ENCODE measurements around the gene C1orf116. TPM values are rescaled to one million over a fixed set of nuclear protein-coding genes. Genes with fewer than 3 reads are reported as not detected.

The C1orf116 gene
- total RNA-seq, 1 experiment from 2014 or later = 124 TPM

DNA sequence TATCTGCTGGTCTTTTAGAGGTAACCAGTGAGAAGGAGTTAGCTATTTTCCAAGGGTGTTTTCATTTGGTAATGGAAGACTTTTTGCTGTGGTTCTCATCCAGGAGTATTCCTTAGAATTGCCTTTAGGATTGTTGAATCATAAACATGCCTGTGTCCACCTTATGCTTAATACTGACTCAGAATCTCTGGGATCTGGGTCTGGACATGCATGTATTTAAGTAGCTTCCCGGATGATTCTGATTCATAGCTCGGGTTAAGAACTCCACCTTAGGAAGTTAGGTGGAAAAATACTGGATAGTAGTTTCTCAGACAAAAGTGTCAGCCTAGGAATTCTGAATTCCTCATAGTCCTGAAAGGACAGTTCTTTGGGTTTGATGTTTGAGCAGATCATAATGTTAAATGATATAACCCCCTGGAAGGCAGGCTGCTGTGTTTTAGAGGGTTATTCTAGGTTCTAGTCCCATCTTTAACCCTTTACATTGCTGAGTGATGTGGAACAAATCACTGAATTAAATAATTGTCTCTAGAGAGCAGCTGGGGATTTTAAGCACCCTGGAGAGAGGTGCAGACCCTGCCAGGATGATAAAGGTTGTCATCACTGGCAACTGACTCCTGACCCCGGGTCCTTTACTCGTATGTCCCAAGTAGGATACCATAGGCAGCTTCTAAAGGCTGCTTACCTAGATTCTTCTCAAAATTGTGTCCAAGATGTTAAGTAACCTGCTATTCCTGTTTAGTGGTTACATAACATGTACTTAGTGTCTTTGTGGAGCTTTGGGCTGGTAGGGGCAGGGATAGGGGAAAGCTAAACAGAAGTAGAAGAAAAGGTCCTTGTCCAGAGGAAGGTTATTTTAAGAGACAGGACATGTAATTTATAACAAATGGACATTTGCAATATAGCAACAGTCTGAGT is 41.6 kb upstream of the C1orf116 start:
- no peak for DNase-seq
- Mint-ChIP-seq H3K9me3 (ENCODE audit: low read depth, unreplicated experiment) (no peaks in the 10 kb centered on the region), H3K4me3 (ENCODE audit: low read depth, unreplicated experiment) (no peak overlapping the region), H3K27me3 (ENCODE audit: unreplicated experiment) (no peaks in the 10 kb centered on the region), H3K27ac (ENCODE audit: unreplicated experiment) (no peak overlapping the region), H3K36me3 (ENCODE audit: insufficient read depth, unreplicated experiment) (peaks cover 10% of the 10 kb centered on the region), H3K4me1 (ENCODE audit: low read depth, unreplicated experiment) (peaks cover 9% of the 10 kb centered on the region)
- no TSS peak for BruUV-seq (replicated peaks)
- CTCF ChIA-PET = no interaction called here
- TF ChIP-seq, protein P1, sequence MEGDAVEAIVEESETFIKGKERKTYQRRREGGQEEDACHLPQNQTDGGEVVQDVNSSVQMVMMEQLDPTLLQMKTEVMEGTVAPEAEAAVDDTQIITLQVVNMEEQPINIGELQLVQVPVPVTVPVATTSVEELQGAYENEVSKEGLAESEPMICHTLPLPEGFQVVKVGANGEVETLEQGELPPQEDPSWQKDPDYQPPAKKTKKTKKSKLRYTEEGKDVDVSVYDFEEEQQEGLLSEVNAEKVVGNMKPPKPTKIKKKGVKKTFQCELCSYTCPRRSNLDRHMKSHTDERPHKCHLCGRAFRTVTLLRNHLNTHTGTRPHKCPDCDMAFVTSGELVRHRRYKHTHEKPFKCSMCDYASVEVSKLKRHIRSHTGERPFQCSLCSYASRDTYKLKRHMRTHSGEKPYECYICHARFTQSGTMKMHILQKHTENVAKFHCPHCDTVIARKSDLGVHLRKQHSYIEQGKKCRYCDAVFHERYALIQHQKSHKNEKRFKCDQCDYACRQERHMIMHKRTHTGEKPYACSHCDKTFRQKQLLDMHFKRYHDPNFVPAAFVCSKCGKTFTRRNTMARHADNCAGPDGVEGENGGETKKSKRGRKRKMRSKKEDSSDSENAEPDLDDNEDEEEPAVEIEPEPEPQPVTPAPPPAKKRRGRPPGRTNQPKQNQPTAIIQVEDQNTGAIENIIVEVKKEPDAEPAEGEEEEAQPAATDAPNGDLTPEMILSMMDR (IDR thresholded peaks at IDR 0.05; ENCODE audit: unreplicated experiment) = no peak
- intact Hi-C loops (cut with micrococcal nuclease; ENCODE audit: unreplicated experiment) = loop anchor here (10.0 kb wide), 2 partner anchors 269 to 339 kb away; no protein-coding TSS in a partner anchor

DNA sequence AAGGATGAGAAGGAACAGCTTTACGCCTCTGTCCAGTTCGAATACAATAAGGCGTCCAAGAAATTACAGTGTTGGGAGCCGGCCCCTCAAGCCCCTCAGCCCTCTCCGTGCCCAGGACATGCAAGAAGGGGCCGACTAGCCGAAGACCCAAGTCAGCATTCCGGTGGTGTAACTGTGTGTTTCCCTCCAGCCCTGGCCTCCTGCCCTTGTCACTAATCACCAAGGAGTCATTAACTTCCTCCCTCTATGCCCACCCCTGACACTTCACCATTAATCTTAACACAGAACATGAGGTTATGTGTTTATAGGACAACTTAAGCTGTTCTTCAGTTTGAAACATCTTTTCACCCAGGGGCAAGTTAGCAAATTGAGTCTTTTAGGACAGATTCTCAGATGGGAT is 39.7 kb upstream of the C1orf116 start:
- DNase-seq = no peak
- Mint-ChIP-seq H3K4me1 (ENCODE audit: low read depth, unreplicated experiment) (peaks cover 9% of the 10 kb centered on the region), H3K9me3 (ENCODE audit: low read depth, unreplicated experiment) (no peaks in the 10 kb centered on the region), H3K36me3 (ENCODE audit: insufficient read depth, unreplicated experiment) (peaks cover 25% of the 10 kb centered on the region), H3K27me3 (ENCODE audit: unreplicated experiment) (no peaks in the 10 kb centered on the region), H3K4me3 (ENCODE audit: low read depth, unreplicated experiment) (no peak overlapping the region), H3K27ac (ENCODE audit: unreplicated experiment) (no peak overlapping the region)
- BruUV-seq (replicated peaks) = no TSS peak
- TF ChIP-seq, protein P1 (IDR thresholded peaks at IDR 0.05; ENCODE audit: unreplicated experiment) = no peak
- CTCF ChIA-PET = no interaction called here
- intact Hi-C loops (cut with micrococcal nuclease; ENCODE audit: unreplicated experiment) = loop anchor here (10.0 kb wide), 2 partner anchors 267 to 337 kb away; no protein-coding TSS in a partner anchor

DNA sequence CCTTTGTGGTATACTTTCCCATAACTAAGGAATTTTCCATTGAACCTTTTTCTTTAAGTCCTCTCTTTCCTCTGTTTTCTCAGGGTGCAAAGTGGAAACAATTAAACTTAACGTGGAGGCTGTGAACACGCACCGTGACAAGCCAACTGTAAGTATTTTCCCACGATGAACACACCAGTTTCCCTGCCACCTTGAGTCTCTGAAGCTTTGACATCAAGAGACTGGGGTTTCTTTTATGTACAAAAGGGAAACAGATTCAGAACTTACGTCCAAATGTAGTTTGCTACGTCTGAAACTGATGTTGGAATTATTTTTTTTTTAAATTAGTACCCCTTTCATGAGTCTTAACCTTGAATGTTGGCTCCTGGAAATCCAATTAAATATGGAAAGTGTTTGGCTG is 38.9 kb upstream of the C1orf116 start:
- DNase-seq = no peak

DNA sequence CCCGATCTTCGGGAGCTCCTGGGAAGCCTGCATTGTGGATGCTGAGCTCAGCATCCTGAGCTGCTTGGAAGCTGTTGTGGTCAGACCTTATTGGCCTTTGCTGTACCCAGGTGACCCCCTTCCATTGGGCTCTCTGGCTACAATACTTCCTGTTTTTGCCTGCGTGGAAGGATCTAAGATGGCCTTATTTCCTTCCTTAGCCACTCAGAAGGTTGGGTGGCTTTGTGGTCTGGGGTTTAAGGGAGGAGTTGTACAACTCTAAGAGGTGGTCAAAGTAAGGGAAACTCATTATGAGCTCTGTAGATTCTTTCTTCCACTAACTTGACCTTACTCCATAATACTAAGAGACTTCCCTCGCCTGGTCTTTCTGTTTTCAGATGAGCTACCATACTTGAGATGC is 38.3 kb upstream of the C1orf116 start:
- Mint-ChIP-seq H3K4me3 (ENCODE audit: low read depth, unreplicated experiment) (no peak overlapping the region), H3K27me3 (ENCODE audit: unreplicated experiment) (no peaks in the 10 kb centered on the region), H3K9me3 (ENCODE audit: low read depth, unreplicated experiment) (no peaks in the 10 kb centered on the region), H3K36me3 (ENCODE audit: insufficient read depth, unreplicated experiment) (peaks cover 25% of the 10 kb centered on the region), H3K4me1 (ENCODE audit: low read depth, unreplicated experiment) (peaks cover 11% of the 10 kb centered on the region), H3K27ac (ENCODE audit: unreplicated experiment) (no peak overlapping the region)
- CTCF ChIA-PET = no interaction called here
- TF ChIP-seq, protein P1 (IDR thresholded peaks at IDR 0.05; ENCODE audit: unreplicated experiment) = no peak
- DNase-seq = no peak
- intact Hi-C loops (cut with micrococcal nuclease; ENCODE audit: unreplicated experiment) = loop anchor here (10.0 kb wide), 2 partner anchors 266 to 336 kb away; no protein-coding TSS in a partner anchor
- BruUV-seq (replicated peaks) = no TSS peak

More for the DNA sequence above, 38.9 kb upstream of the C1orf116 start:
- intact Hi-C loops (cut with micrococcal nuclease; ENCODE audit: unreplicated experiment) = loop anchor here (10.0 kb wide), 2 partner anchors 267 to 337 kb away; no protein-coding TSS in a partner anchor
- H3K4me1 Mint-ChIP-seq (ENCODE audit: low read depth, unreplicated experiment) = peaks cover 11% of the 10 kb centered on the region
- no TSS peak for BruUV-seq (replicated peaks)
- TF ChIP-seq, protein P1 (IDR thresholded peaks at IDR 0.05; ENCODE audit: unreplicated experiment) = no peak
- CTCF ChIA-PET = no interaction called here
- H3K9me3 Mint-ChIP-seq (ENCODE audit: low read depth, unreplicated experiment) = no peaks in the 10 kb centered on the region
- H3K27ac Mint-ChIP-seq (ENCODE audit: unreplicated experiment) = no peak overlapping the region
- H3K36me3 Mint-ChIP-seq (ENCODE audit: insufficient read depth, unreplicated experiment) = peaks cover 25% of the 10 kb centered on the region
- H3K4me3 Mint-ChIP-seq (ENCODE audit: low read depth, unreplicated experiment) = no peak overlapping the region
- no peaks in the 10 kb centered on the region for H3K27me3 Mint-ChIP-seq (ENCODE audit: unreplicated experiment)

Data from Calu3 (cell line).